ENCODE data around the gene KLHL24. TPM values are rescaled to one million over a fixed set of nuclear protein-coding genes. Genes with fewer than 3 reads are reported as not detected.
"Not testable (repeated sequence)": the region's sequence is repeated elsewhere in the genome, so short reads cannot be mapped to it uniquely, and the experiment has no call there.

KLHL24 gene
- polyA plus RNA-seq, 1 donor from 2014 or later, result 92.1 TPM

- no peak for TF ChIP-seq TAF1 (IDR thresholded peaks at IDR 0.05; ENCODE audit: low read depth)
Observed at GRCh38 chr3:183699238-183699947, 64.0 kb downstream of the KLHL24 start (continued).

DNA sequence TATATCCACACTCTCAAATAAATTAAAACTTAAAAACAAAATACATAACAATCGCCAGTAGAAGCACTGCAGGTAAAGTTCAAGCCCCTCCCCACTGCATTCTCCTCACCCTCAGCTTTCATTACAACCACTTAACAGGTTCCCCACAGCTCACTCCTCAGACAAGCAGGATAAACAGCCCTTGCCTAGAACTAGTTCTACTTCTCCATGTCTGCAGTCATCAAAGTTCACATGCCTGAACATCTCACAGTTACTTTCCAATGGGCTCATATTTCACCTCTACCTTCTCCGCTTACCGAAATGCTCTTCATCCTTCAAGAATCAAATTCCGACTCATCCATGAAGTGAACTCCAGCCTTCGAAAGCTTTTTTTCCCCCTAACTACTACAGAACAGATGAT is 66.3 kb downstream of the KLHL24 start:
- no peak overlapping the region for H3K4me2 ChIP-seq (ENCODE audit: low read length)
- H3K27ac ChIP-seq (ENCODE audit: low read length), result no peak overlapping the region
- no peaks in the 10 kb centered on the region for H3K9me2 ChIP-seq (ENCODE audit: insufficient read depth, low read length)
- H3K36me3 ChIP-seq (ENCODE audit: insufficient read depth, low read length), result peaks cover 6% of the 10 kb centered on the region
- H3K27me3 ChIP-seq (ENCODE audit: insufficient read depth, low read depth, low read length), result no peaks in the 10 kb centered on the region
- TF ChIP-seq TAF1 (IDR thresholded peaks at IDR 0.05; ENCODE audit: low read depth), result no peak
- TF ChIP-seq MXI1 (conservative IDR thresholded peaks at IDR 0.05; ENCODE audit: poor library complexity, severe bottlenecking), result no peak
- TF ChIP-seq POLR2AphosphoS5 (IDR thresholded peaks at IDR 0.05), result no peak
- no peak for TF ChIP-seq EZH2 (IDR thresholded peaks at IDR 0.05; ENCODE audit: borderline replicate concordance, insufficient read depth, low read length, poor library complexity, severe bottlenecking)
- no peak for TF ChIP-seq EP300 (conservative IDR thresholded peaks at IDR 0.05; ENCODE audit: poor library complexity, severe bottlenecking)
- TF ChIP-seq, protein P1, sequence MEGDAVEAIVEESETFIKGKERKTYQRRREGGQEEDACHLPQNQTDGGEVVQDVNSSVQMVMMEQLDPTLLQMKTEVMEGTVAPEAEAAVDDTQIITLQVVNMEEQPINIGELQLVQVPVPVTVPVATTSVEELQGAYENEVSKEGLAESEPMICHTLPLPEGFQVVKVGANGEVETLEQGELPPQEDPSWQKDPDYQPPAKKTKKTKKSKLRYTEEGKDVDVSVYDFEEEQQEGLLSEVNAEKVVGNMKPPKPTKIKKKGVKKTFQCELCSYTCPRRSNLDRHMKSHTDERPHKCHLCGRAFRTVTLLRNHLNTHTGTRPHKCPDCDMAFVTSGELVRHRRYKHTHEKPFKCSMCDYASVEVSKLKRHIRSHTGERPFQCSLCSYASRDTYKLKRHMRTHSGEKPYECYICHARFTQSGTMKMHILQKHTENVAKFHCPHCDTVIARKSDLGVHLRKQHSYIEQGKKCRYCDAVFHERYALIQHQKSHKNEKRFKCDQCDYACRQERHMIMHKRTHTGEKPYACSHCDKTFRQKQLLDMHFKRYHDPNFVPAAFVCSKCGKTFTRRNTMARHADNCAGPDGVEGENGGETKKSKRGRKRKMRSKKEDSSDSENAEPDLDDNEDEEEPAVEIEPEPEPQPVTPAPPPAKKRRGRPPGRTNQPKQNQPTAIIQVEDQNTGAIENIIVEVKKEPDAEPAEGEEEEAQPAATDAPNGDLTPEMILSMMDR (IDR thresholded peaks at IDR 0.05; ENCODE audit: poor library complexity, severe bottlenecking), result no peak
- TF ChIP-seq, protein P2, sequence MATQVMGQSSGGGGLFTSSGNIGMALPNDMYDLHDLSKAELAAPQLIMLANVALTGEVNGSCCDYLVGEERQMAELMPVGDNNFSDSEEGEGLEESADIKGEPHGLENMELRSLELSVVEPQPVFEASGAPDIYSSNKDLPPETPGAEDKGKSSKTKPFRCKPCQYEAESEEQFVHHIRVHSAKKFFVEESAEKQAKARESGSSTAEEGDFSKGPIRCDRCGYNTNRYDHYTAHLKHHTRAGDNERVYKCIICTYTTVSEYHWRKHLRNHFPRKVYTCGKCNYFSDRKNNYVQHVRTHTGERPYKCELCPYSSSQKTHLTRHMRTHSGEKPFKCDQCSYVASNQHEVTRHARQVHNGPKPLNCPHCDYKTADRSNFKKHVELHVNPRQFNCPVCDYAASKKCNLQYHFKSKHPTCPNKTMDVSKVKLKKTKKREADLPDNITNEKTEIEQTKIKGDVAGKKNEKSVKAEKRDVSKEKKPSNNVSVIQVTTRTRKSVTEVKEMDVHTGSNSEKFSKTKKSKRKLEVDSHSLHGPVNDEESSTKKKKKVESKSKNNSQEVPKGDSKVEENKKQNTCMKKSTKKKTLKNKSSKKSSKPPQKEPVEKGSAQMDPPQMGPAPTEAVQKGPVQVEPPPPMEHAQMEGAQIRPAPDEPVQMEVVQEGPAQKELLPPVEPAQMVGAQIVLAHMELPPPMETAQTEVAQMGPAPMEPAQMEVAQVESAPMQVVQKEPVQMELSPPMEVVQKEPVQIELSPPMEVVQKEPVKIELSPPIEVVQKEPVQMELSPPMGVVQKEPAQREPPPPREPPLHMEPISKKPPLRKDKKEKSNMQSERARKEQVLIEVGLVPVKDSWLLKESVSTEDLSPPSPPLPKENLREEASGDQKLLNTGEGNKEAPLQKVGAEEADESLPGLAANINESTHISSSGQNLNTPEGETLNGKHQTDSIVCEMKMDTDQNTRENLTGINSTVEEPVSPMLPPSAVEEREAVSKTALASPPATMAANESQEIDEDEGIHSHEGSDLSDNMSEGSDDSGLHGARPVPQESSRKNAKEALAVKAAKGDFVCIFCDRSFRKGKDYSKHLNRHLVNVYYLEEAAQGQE (IDR thresholded peaks at IDR 0.05; ENCODE audit: borderline replicate concordance), result no peak
- no peak for TF ChIP-seq SMC3 (conservative IDR thresholded peaks at IDR 0.05; ENCODE audit: poor library complexity)
- TF ChIP-seq RAD21 (conservative IDR thresholded peaks at IDR 0.05), result no peak
- peaks cover 3% of the 10 kb centered on the region for H4K20me1 ChIP-seq (ENCODE audit: insufficient read depth)
- no peak overlapping the region for H3K9ac ChIP-seq (ENCODE audit: low read length)
- H3F3A ChIP-seq (ENCODE audit: insufficient read depth, low read length, poor library complexity, severe bottlenecking), result no peaks in the 10 kb centered on the region
- no peak overlapping the region for H2AFZ ChIP-seq (ENCODE audit: low read depth, low read length)
- H3K9me3 ChIP-seq (ENCODE audit: low read length), result no peaks in the 10 kb centered on the region
- peaks cover 89% of the 10 kb centered on the region for H3K79me2 ChIP-seq (replicated peaks; ENCODE audit: insufficient read depth, low read length)
- H3K4me3 ChIP-seq (ENCODE audit: low read length), result no peak overlapping the region

GRCh38 chr3:183703892-183704291 is 68.5 kb downstream of the KLHL24 start:
- not testable (repeated sequence) for H3K27me3 ChIP-seq (ENCODE audit: insufficient read depth, low read depth, low read length); H2AFZ ChIP-seq (ENCODE audit: low read depth, low read length); H3K4me2 ChIP-seq (ENCODE audit: low read length); H3K36me3 ChIP-seq (ENCODE audit: insufficient read depth, low read length); H3K9ac ChIP-seq (ENCODE audit: low read length); H3K9me3 ChIP-seq (ENCODE audit: low read length); H3K4me3 ChIP-seq (ENCODE audit: low read length); H3F3A ChIP-seq (ENCODE audit: insufficient read depth, low read length, poor library complexity, severe bottlenecking); H3K27ac ChIP-seq (ENCODE audit: low read length); H4K20me1 ChIP-seq (ENCODE audit: insufficient read depth); H3K9me2 ChIP-seq (ENCODE audit: insufficient read depth, low read length)
- peaks cover 98% of the 10 kb centered on the region for H3K79me2 ChIP-seq (replicated peaks; ENCODE audit: insufficient read depth, low read length)
